Spinal cord (tissue), 10 donors: Measurements from ENCODE around the gene TRAF1. TPM values are rescaled to one million over a fixed set of nuclear protein-coding genes. Genes with fewer than 3 reads are reported as not detected.

Source experiments
- DNase-seq, 6 donors: peaks; one replicate each; pipeline versions ENCODE4 v3.0.0 to v3.0.0-alpha.2; 2013 to 2015; ENCODE audit warnings: low spot score in 6 of 6, low read depth in 4 of 6
- H3K27ac ChIP-seq: one replicate; pipeline ENCODE4 v1.5.1; 2013; ENCODE audit warnings: low read depth, low read length, control low read depth
- H3K27me3 ChIP-seq: one replicate; pipeline ENCODE4 v1.6.1; 2013; ENCODE audit warnings: low read length; ENCODE audit not compliant: control insufficient read depth, insufficient read depth
- H3K36me3 ChIP-seq: one replicate; pipeline ENCODE4 v1.6.1; 2013; ENCODE audit warnings: low read length; ENCODE audit not compliant: control insufficient read depth, insufficient read depth
- H3K4me1 ChIP-seq: one replicate; pipeline ENCODE4 v1.6.1; 2013; ENCODE audit warnings: low read length; ENCODE audit not compliant: control insufficient read depth, insufficient read depth
- H3K4me3 ChIP-seq: one replicate; pipeline ENCODE4 v1.5.1; 2013; ENCODE audit warnings: low read depth, low read length, control low read depth
- H3K9me3 ChIP-seq: one replicate; pipeline ENCODE4 v1.6.1; 2013; ENCODE audit warnings: low read length; ENCODE audit not compliant: control insufficient read depth, insufficient read depth
- WGBS: methylation state at CpG from one replicate; pipeline ENCODE4 v1.1.5; 2013; ENCODE audit warnings: missing lambda C conversion rate; ENCODE audit not compliant: insufficient coverage; 5-methylcytosine and 5-hydroxymethylcytosine counted together
- polyA plus RNA-seq, 2 donors: library from polyadenylated mRNA; unstranded; fragments of 120-200 nt; gene quantifications; one replicate each; pipeline ENCODE4 v1.2.1, GENCODE V29; 2013; ENCODE audit not compliant: insufficient read length in 2 of 2
- total RNA-seq, 2 donors: library from RNA; depleted of rRNA in 1 of 2; stranded (reverse); fragments of 120-200 nt in 1 of 2; fragments of >200 nt in 1 of 2; gene quantifications; one replicate each; pipeline versions ENCODE4 v1.2.3 to v1.2.4, GENCODE V29; 2013 to 2014
- donor health status: healthy.

Gene TRAF1
- total and polyA plus RNA-seq, 4 donors: 3.5 to 6.8 (median 5.4) TPM

- H3K36me3 ChIP-seq: no peaks in the 10 kb centered on the region
- H3K9me3 ChIP-seq: no peaks in the 10 kb centered on the region
- WGBS: 65% methylated on average over 7 of the region's 15 CpGs
- H3K27ac ChIP-seq: no peak overlapping the region
- no peak for DNase-seq
- no peak overlapping the region for H3K4me3 ChIP-seq
- H3K27me3 ChIP-seq: no peaks in the 10 kb centered on the region
- H3K4me1 ChIP-seq: peaks cover 17% of the 10 kb centered on the region
Measured at GRCh38 chr9:120891884-120892747, 34.5 kb downstream of the TRAF1 start.

DNA sequence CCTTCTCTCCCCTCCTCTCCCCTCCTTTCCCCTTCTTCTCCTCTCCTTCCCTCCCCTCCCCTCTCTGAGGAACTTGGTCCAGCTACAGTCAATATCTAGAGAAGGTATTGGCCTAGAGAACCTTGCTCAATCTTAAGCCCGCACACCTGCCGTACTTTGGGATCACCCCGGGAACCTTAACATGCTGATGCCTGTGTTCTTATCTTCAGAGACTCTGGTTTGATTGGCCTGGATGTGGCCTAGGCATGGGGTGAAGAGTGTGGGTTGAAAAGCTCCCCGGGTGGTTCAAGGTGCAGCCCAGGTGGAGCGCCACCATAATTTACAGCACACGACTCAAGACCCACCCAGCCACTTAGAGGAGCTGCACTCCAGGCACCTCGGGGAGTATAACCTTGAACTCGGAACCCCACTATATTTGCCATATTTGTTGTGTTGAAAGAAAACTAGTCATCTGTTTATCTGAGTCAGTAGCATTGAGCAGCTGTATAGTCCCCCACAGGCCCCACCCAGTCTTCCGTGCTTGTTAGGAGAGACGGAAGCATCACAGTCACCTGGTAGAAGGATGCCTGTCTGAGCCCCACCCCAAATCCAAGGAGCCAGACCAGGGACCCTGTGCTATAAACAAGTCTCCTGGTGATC lies 35.2 kb downstream of the TRAF1 start:
- Histone ChIP-seq H3K9me3 (no peaks in the 10 kb centered on the region), H3K4me1 (peaks cover 12% of the 10 kb centered on the region), H3K36me3 (no peaks in the 10 kb centered on the region), H3K27me3 (no peaks in the 10 kb centered on the region), H3K27ac (no peak overlapping the region), H3K4me3 (no peak overlapping the region)
- DNase-seq: no peak
- 90% methylated on average over 2 of the region's 10 CpGs for WGBS

DNA sequence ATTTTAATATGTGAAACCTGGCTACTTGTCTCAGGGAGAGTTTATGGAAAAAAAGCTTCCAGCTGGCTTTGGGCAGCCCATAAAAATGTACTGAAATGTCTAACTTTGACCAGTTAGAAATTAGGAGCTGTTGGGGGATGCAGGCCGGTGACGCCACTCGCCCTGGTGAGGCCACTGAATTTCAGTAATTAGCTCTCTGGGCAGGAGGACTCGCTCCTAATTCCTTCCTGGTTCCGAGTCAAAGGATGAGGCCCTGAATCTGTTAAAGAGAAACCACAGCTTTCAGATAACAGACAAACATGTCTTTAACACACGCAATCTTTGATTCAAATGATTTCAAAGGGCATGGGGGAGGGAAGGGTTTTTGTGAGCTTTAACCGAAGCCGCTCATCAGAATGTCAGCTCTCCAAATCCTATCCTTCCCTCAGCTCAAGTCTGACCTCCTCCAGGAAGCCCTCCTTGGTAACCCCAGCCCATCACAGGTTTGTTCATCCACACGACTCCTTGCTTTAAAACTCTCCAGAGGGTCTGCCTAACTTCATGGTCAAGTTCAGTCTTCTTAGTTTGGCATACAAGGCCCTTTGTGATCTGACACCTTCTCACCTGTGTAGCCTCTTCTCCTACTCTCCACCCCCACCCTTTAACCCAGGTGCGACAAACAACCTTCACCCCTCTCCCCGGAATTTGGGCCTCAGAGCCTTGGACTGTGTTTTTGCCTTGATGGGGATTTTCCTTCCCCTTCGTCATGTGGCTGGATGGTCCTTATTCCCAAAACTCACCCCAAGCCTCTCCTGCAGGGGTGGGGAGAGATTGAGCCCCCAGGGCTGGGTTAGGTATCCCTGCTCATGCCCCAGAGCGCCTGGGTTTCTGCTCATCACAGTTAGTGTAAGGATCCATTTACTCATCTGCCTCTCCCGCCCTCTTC lies 36.0 kb downstream of the TRAF1 start:
- DNase-seq: no peak
- WGBS: 78% methylated on average over 7 of the region's 14 CpGs
- Histone ChIP-seq H3K4me3 (no peak overlapping the region), H3K4me1 (peaks cover 12% of the 10 kb centered on the region), H3K36me3 (no peaks in the 10 kb centered on the region), H3K9me3 (no peaks in the 10 kb centered on the region), H3K27ac (no peak overlapping the region), H3K27me3 (no peaks in the 10 kb centered on the region)

DNA sequence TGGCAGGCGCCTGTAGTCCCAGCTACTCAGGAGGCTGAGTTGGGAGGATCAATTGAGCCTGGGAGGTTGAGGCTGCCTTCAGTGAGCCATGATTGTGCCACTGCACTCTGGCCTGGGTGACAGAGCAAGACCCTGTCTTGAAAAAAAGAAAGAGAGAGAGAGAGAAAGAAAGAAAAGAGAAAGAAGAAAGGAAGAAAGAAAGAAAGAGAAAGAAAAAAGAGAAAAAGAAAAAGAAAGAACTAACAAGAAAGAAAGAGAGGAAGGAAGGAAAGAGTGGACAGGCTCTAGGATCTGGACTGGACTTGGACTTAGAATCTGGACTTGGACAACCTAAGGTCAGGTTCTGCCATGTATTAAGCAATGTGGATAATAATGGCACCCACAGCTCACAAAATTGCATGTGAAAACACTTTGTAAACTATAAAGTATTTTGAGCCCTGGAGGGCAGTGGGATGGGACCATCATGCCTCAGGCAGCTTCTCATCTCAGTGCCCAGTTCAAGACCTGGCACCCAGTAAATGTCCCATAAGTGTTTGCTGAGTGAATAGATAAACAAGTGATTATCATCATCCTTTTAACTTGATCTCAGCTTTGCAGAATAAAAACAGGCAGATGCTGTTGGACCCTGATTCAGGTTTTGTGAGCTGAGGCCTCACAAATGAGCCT lies 36.9 kb downstream of the TRAF1 start:
- Histone ChIP-seq H3K27ac (no peak overlapping the region), H3K4me3 (no peak overlapping the region), H3K9me3 (no peaks in the 10 kb centered on the region), H3K27me3 (no peaks in the 10 kb centered on the region), H3K4me1 (peaks cover 9% of the 10 kb centered on the region), H3K36me3 (no peaks in the 10 kb centered on the region)
- DNase-seq: peak in 1 of 6 donors; percentile 46
- WGBS: 91% methylated on average over 1 of the region's 1 CpG

- no peak overlapping the region for H3K27ac ChIP-seq
- H3K4me1 ChIP-seq: no peaks in the 10 kb centered on the region
Measured at GRCh38 chr9:120888626-120889025, 38.0 kb downstream of the TRAF1 start.

DNA sequence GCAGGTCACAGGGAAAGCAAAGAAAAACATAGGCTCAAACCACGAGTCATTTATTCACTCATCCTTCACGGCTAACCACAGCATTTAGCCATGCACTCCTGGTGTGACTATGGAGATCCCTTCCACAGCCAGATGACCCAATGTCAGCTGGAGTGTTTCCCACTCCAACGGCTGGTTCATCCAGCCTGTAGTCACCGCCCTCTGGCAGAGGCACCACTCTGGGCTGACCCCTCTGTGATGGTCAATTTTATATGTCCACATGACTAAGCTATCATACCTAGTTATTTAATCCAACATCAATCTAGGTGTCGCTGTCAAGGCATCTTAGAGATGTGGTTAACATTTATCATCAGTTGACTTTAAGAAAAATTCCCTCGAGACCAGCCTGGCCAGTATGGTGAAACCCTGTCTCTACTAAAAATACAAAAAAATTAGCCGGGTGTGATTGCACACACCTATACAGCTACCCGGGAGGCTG lies 40.1 kb downstream of the TRAF1 start:
- no peaks in the 10 kb centered on the region for H3K36me3 ChIP-seq
- WGBS: 37% methylated on average over 3 of the region's 8 CpGs
- no peaks in the 10 kb centered on the region for H3K9me3 ChIP-seq
- DNase-seq: no peak
- no peaks in the 10 kb centered on the region for H3K27me3 ChIP-seq
- H3K27ac ChIP-seq: no peak overlapping the region
- no peaks in the 10 kb centered on the region for H3K4me1 ChIP-seq
- no peak overlapping the region for H3K4me3 ChIP-seq

More at GRCh38 chr9:120888626-120889025, 38.0 kb downstream of the TRAF1 start:
- DNase-seq: no peak
- H3K9me3 ChIP-seq: no peaks in the 10 kb centered on the region
- H3K4me3 ChIP-seq: no peak overlapping the region
- H3K27me3 ChIP-seq: no peaks in the 10 kb centered on the region
- H3K36me3 ChIP-seq: no peaks in the 10 kb centered on the region

DNA sequence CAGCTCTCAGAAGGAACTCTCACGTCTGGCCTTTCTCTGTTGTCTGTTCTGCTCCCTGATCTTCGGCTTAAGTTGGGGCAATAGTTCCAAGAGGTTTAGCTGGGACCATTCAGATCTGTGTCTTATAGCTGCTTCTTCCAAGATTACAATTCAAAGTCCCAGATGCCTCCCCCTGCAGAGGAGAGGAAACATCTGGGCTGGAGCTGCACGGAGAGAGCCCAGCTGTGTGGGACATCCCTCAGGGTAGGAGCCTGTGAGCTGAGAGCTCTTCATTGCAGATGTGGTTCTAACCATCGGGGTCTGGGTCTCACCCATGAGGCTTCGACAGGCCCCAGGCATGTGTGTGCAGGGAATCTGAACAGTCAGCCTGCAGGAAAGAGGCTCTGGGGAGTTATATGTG lies 40.6 kb downstream of the TRAF1 start:
- no peak for DNase-seq
- Histone ChIP-seq H3K4me3 (no peak overlapping the region), H3K27me3 (no peaks in the 10 kb centered on the region), H3K9me3 (no peaks in the 10 kb centered on the region), H3K27ac (no peak overlapping the region), H3K4me1 (no peaks in the 10 kb centered on the region), H3K36me3 (no peaks in the 10 kb centered on the region)
- WGBS: 37% methylated on average over 5 of the region's 5 CpGs

- Histone ChIP-seq H3K4me1 (no peaks in the 10 kb centered on the region), H3K27me3 (no peaks in the 10 kb centered on the region), H3K27ac (no peak overlapping the region), H3K4me3 (no peak overlapping the region), H3K36me3 (no peaks in the 10 kb centered on the region), H3K9me3 (no peaks in the 10 kb centered on the region)
- no peak for DNase-seq
- WGBS: 94% methylated on average over 2 of the region's 3 CpGs
Measured at GRCh38 chr9:120885457-120885856, 41.1 kb downstream of the TRAF1 start.

GRCh38 chr9:120883608-120883996 lies 43.0 kb downstream of the TRAF1 start:
- Histone ChIP-seq H3K27ac (no peak overlapping the region), H3K4me3 (no peak overlapping the region), H3K9me3 (no peaks in the 10 kb centered on the region), H3K4me1 (peaks cover under 1% of the 10 kb centered on the region), H3K27me3 (no peaks in the 10 kb centered on the region), H3K36me3 (no peaks in the 10 kb centered on the region)
- no peak for DNase-seq
- 29% methylated on average over 1 of the region's 3 CpGs for WGBS
